ENCODE results near the gene KRTAP4-8.
"Not testable (repeated sequence)": the region's sequence is repeated elsewhere in the genome, so short reads cannot be mapped to it uniquely, and the experiment has no call there.

- TF ChIP-seq CTCF (IDR thresholded peaks at IDR 0.05); GABPA (IDR thresholded peaks at IDR 0.05; ENCODE audit: low read depth); USF2 (IDR thresholded peaks at IDR 0.05; ENCODE audit: borderline replicate concordance, low read depth, low read length); ZBTB33 (IDR thresholded peaks at IDR 0.05; ENCODE audit: borderline replicate concordance, low read depth); SMC3 (IDR thresholded peaks at IDR 0.05; ENCODE audit: low read depth, low read length): not testable (repeated sequence)
Measured at GRCh38 chr17:41083427-41083826, 14.5 kb downstream of the KRTAP4-8 start.

Measured in SK-N-SH (cell line).